ENCODE measurements around the gene ADAMTS2.

Gene ADAMTS2

DNA sequence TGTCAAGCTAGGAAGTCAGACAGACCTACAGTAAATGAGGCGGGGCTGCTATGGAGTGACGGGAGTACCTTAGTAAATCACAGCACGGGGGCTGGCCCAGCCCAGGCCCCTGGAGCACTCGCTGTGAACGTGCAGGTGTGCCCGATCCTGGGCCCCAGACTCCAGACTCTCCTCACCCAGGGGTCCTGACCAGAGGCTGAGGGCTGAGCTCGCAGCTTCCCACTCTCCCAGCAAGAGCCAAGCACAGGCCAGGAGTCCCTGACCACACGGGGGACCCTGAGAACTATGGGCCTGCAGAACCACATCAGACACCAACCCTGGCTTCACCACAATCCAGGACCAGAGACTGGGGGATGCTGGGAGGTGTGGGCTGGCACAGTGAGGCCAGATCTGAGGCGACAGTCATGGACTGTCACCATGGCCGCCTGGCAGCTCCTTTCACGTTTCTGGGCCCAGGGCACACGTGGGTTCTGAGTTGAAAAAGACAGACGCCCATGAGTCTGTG is 73.4 kb downstream of the ADAMTS2 start:
- TF ChIP-seq, protein P1, sequence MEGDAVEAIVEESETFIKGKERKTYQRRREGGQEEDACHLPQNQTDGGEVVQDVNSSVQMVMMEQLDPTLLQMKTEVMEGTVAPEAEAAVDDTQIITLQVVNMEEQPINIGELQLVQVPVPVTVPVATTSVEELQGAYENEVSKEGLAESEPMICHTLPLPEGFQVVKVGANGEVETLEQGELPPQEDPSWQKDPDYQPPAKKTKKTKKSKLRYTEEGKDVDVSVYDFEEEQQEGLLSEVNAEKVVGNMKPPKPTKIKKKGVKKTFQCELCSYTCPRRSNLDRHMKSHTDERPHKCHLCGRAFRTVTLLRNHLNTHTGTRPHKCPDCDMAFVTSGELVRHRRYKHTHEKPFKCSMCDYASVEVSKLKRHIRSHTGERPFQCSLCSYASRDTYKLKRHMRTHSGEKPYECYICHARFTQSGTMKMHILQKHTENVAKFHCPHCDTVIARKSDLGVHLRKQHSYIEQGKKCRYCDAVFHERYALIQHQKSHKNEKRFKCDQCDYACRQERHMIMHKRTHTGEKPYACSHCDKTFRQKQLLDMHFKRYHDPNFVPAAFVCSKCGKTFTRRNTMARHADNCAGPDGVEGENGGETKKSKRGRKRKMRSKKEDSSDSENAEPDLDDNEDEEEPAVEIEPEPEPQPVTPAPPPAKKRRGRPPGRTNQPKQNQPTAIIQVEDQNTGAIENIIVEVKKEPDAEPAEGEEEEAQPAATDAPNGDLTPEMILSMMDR (IDR thresholded peaks at IDR 0.05; ENCODE audit: insufficient read depth, low read length, poor library complexity, severe bottlenecking) = no peak
- no peak for TF ChIP-seq EZH2phosphoT487 (conservative IDR thresholded peaks at IDR 0.05; ENCODE audit: low read length)
- H2AFZ ChIP-seq (ENCODE audit: low read depth, low read length, severe bottlenecking) = no peak overlapping the region
- H3K79me2 ChIP-seq (ENCODE audit: insufficient read depth, low read length) = no peaks in the 10 kb centered on the region
- H3K4me3 ChIP-seq (ENCODE audit: insufficient read depth, low read length, poor library complexity, severe bottlenecking) = no peak overlapping the region
- no peaks in the 10 kb centered on the region for H3K27me3 ChIP-seq (ENCODE audit: low read length)
- H3K9ac ChIP-seq (ENCODE audit: low read length) = no peak overlapping the region
- no peak overlapping the region for H3K27ac ChIP-seq (ENCODE audit: low read depth, low read length)
- no peaks in the 10 kb centered on the region for H3K9me2 ChIP-seq (replicated peaks; ENCODE audit: insufficient read depth, low read length)
- no peaks in the 10 kb centered on the region for H4K20me1 ChIP-seq (ENCODE audit: low read depth, low read length)
- no peaks in the 10 kb centered on the region for H3K9me3 ChIP-seq (ENCODE audit: insufficient read depth, low read length)
- no peaks in the 10 kb centered on the region for H3F3A ChIP-seq (ENCODE audit: insufficient read depth)
- no peaks in the 10 kb centered on the region for H3K36me3 ChIP-seq (ENCODE audit: low read length)
- no peak overlapping the region for H3K4me2 ChIP-seq (ENCODE audit: low read depth, low read length, poor library complexity, severe bottlenecking)

- Histone ChIP-seq H3K9me2 (replicated peaks; ENCODE audit: insufficient read depth, low read length) (no peaks in the 10 kb centered on the region), H3F3A (ENCODE audit: insufficient read depth) (no peaks in the 10 kb centered on the region), H3K79me2 (ENCODE audit: insufficient read depth, low read length) (no peaks in the 10 kb centered on the region), H3K4me3 (ENCODE audit: insufficient read depth, low read length, poor library complexity, severe bottlenecking) (no peak overlapping the region), H3K9ac (ENCODE audit: low read length) (no peak overlapping the region), H3K36me3 (ENCODE audit: low read length) (no peaks in the 10 kb centered on the region), H4K20me1 (ENCODE audit: low read depth, low read length) (no peaks in the 10 kb centered on the region), H3K9me3 (ENCODE audit: insufficient read depth, low read length) (no peaks in the 10 kb centered on the region), H3K27me3 (ENCODE audit: low read length) (no peaks in the 10 kb centered on the region), H3K4me2 (ENCODE audit: low read depth, low read length, poor library complexity, severe bottlenecking) (no peak overlapping the region), H3K27ac (ENCODE audit: low read depth, low read length) (no peak overlapping the region), H2AFZ (ENCODE audit: low read depth, low read length, severe bottlenecking) (no peak overlapping the region)
- no peak for TF ChIP-seq EZH2phosphoT487 (conservative IDR thresholded peaks at IDR 0.05; ENCODE audit: low read length)
- TF ChIP-seq, protein P1 (IDR thresholded peaks at IDR 0.05; ENCODE audit: insufficient read depth, low read length, poor library complexity, severe bottlenecking) = no peak
Observed at GRCh38 chr5:179271428-179271734, 73.9 kb downstream of the ADAMTS2 start.

- Histone ChIP-seq H3K4me3 (ENCODE audit: insufficient read depth, low read length, poor library complexity, severe bottlenecking) (no peak overlapping the region), H3K27me3 (ENCODE audit: low read length) (no peaks in the 10 kb centered on the region), H3K9me2 (replicated peaks; ENCODE audit: insufficient read depth, low read length) (no peaks in the 10 kb centered on the region), H3K79me2 (ENCODE audit: insufficient read depth, low read length) (no peaks in the 10 kb centered on the region), H3K36me3 (ENCODE audit: low read length) (no peaks in the 10 kb centered on the region), H3F3A (ENCODE audit: insufficient read depth) (no peaks in the 10 kb centered on the region), H3K27ac (ENCODE audit: low read depth, low read length) (no peak overlapping the region), H3K4me2 (ENCODE audit: low read depth, low read length, poor library complexity, severe bottlenecking) (no peak overlapping the region), H3K9me3 (ENCODE audit: insufficient read depth, low read length) (no peaks in the 10 kb centered on the region), H2AFZ (ENCODE audit: low read depth, low read length, severe bottlenecking) (no peak overlapping the region), H3K9ac (ENCODE audit: low read length) (no peak overlapping the region), H4K20me1 (ENCODE audit: low read depth, low read length) (no peaks in the 10 kb centered on the region)
- TF ChIP-seq, protein P1 (IDR thresholded peaks at IDR 0.05; ENCODE audit: insufficient read depth, low read length, poor library complexity, severe bottlenecking) = no peak
- no peak for TF ChIP-seq EZH2phosphoT487 (conservative IDR thresholded peaks at IDR 0.05; ENCODE audit: low read length)
Observed at GRCh38 chr5:179270581-179271427, 74.5 kb downstream of the ADAMTS2 start.
